Activated CD8-positive, alpha-beta T cell treated with anti-CD3 and anti-CD28 coated beads for 36 hours (primary cell): ENCODE data around the gene NUBP2. TPM values are rescaled to one million over a fixed set of nuclear protein-coding genes. Genes with fewer than 3 reads are reported as not detected.
A peak's percentile ranks its signal among the peaks of the same experiment; 100 is the strongest.

Experiments used
- ATAC-seq: fragments of 200-7000 bp; cut with Tn5 transposase; one replicate; pipeline ENCODE4 v1.10.0; 2021; ENCODE audit warnings: mild to moderate bottlenecking, moderate library complexity
- CTCF ChIA-PET: fragments of 350-600 bp; sonication (Branson Sonifier 250); formaldehyde crosslinking; loops from one replicate; lab custom pipeline; 2021; ENCODE audit warnings: antibody characterized with exemption; lab: Charles Lee
- POLR2A ChIA-PET: fragments of 350-600 bp; sonication (Branson Sonifier 250); formaldehyde crosslinking; loops from one replicate; lab custom pipeline; 2021; ENCODE audit warnings: antibody characterized with exemption; lab: Charles Lee
- DNase-seq: peaks from one replicate; pipeline ENCODE4 v3.0.0-alpha.2; 2020
- H3K27ac Mint-ChIP-seq: one replicate; pipeline ENCODE4 v1.8.0; 2021; ENCODE audit warnings: mild to moderate bottlenecking, mixed read lengths
- H3K27me3 Mint-ChIP-seq: one replicate; pipeline ENCODE4 v1.8.0; 2021; ENCODE audit warnings: mixed read lengths
- H3K36me3 Mint-ChIP-seq: one replicate; pipeline ENCODE4 v1.8.0; 2021; ENCODE audit warnings: low read depth, mixed read lengths
- H3K4me1 Mint-ChIP-seq: one replicate; pipeline ENCODE4 v1.8.0; 2021; ENCODE audit warnings: low read depth, mixed read lengths
- H3K4me3 Mint-ChIP-seq: one replicate; pipeline ENCODE4 v1.8.0; 2021; ENCODE audit warnings: mild to moderate bottlenecking, moderate library complexity, mixed read lengths
- H3K9me3 Mint-ChIP-seq: one replicate; pipeline ENCODE4 v1.8.0; 2021; ENCODE audit warnings: mixed read lengths
- CTCF ChIP-seq: fragments of 200-600 bp; IDR thresholded peaks from one replicate; pipeline ENCODE4 v1.8.0; 2022; ENCODE audit warnings: antibody characterized with exemption, mild to moderate bottlenecking
- intact Hi-C: fragments of 100-400 bp; cut with micrococcal nuclease; formaldehyde crosslinking; loops from one replicate; pipeline ENCODE4 v1.10.0; 2022
- total RNA-seq, 2 experiments: library from RNA; stranded (reverse); gene quantifications; one replicate each; pipeline ENCODE4 v1.2.3, GENCODE V29; 2021

Gene NUBP2
- total RNA-seq, 2 experiments from 2014 or later = 43.5 to 45.0 TPM

GRCh38 chr16:1779234-1779701 lies 3.5 kb upstream of the NUBP2 start:
- H3K4me1 Mint-ChIP-seq = peaks cover 26% of the 10 kb centered on the region
- H3K4me3 Mint-ChIP-seq = no peak overlapping the region
- no peaks in the 10 kb centered on the region for H3K9me3 Mint-ChIP-seq
- no peaks in the 10 kb centered on the region for H3K27me3 Mint-ChIP-seq
- ChIA-PET POLR2A (interaction anchor here (0.6 to 2.5 kb wide), 3 partner anchors 8 to 441 kb away, joined by 4 to 15 read pairs (median 4); partner anchors contain the start of genes EME2, FAHD1, HAGH and MRPS34), CTCF (interaction anchor here (0.5 kb wide), 1 partner anchor 149 kb away, joined by 3 read pairs; no protein-coding TSS in a partner anchor)
- DNase-seq (no peak), ATAC-seq (no peak)
- no peak overlapping the region for H3K27ac Mint-ChIP-seq
- intact Hi-C loops = no loop called here
- TF ChIP-seq CTCF = no peak
- H3K36me3 Mint-ChIP-seq = no peaks in the 10 kb centered on the region

GRCh38 chr16:1779741-1780676 lies 2.8 kb upstream of the NUBP2 start:
- Mint-ChIP-seq H3K27me3 (no peaks in the 10 kb centered on the region), H3K27ac (no peak overlapping the region), H3K4me3 (no peak overlapping the region), H3K9me3 (no peaks in the 10 kb centered on the region), H3K4me1 (peaks cover 22% of the 10 kb centered on the region), H3K36me3 (peaks cover under 1% of the 10 kb centered on the region)
- no peak for TF ChIP-seq CTCF
- ChIA-PET CTCF (interaction anchor here (0.5 to 5.3 kb wide), 3 partner anchors 8 to 148 kb away, joined by 3 to 36 read pairs (median 3); partner anchors contain the start of genes EME2, MRPS34 and NME3), POLR2A (interaction anchor here (0.6 to 2.5 kb wide), 4 partner anchors 9 to 471 kb away, joined by 3 to 15 read pairs (median 4); partner anchors contain the start of genes EME2, MRPS34 and NME3)
- DNase-seq (no peak), ATAC-seq (no peak)
- intact Hi-C loops = no loop called here

- CTCF ChIA-PET = interaction anchor here (1.1 to 5.3 kb wide), 2 partner anchors 9 to 33 kb away, joined by 3 to 36 read pairs; partner anchors contain the start of genes EME2, MRPS34 and NME3
- intact Hi-C loops = no loop called here
- H3K27ac Mint-ChIP-seq = no peak overlapping the region
- H3K36me3 Mint-ChIP-seq = peaks cover 2% of the 10 kb centered on the region
- POLR2A ChIA-PET = interaction anchor here (0.8 to 2.5 kb wide), 3 partner anchors 9 to 472 kb away, joined by 3 to 15 read pairs (median 3); partner anchors contain the start of genes EME2, MRPS34 and NME3
- no peak for ATAC-seq
- TF ChIP-seq CTCF = no peak
- H3K4me3 Mint-ChIP-seq = peak overlapping the region; percentile 80
- no peaks in the 10 kb centered on the region for H3K9me3 Mint-ChIP-seq
- peaks cover 26% of the 10 kb centered on the region for H3K4me1 Mint-ChIP-seq
- H3K27me3 Mint-ChIP-seq = no peaks in the 10 kb centered on the region
- DNase-seq = no peak
Measured at GRCh38 chr16:1780677-1781072, 2.1 kb upstream of the NUBP2 start.

GRCh38 chr16:1781254-1781653 lies 1.5 kb upstream of the NUBP2 start:
- CTCF ChIA-PET = interaction anchor here (0.9 to 5.3 kb wide), 3 partner anchors 10 to 148 kb away, joined by 3 to 36 read pairs (median 14); partner anchors contain the start of genes EME2, MRPS34 and NME3
- DNase-seq = no peak
- Mint-ChIP-seq H3K27ac (peak overlapping the region; percentile 69), H3K36me3 (peaks cover 2% of the 10 kb centered on the region), H3K4me1 (peaks cover 27% of the 10 kb centered on the region), H3K4me3 (peak overlapping the region; percentile 80), H3K27me3 (no peaks in the 10 kb centered on the region), H3K9me3 (no peaks in the 10 kb centered on the region)
- intact Hi-C loops = no loop called here
- no peak for TF ChIP-seq CTCF
- no peak for ATAC-seq
- POLR2A ChIA-PET = interaction anchor here (0.6 to 3.1 kb wide), 8 partner anchors 9 to 473 kb away, joined by 3 to 18 read pairs (median 4); partner anchors contain the start of genes EME2, FAHD1, HAGH and MRPS34
